ENCODE results near the gene FBXW7.

GRCh38 chr4:152352215-152352614 is 183.7 kb downstream of the FBXW7 start:
- TF ChIP-seq POLR2A (IDR thresholded peaks at IDR 0.05) = no peak
- TF ChIP-seq, protein P1, sequence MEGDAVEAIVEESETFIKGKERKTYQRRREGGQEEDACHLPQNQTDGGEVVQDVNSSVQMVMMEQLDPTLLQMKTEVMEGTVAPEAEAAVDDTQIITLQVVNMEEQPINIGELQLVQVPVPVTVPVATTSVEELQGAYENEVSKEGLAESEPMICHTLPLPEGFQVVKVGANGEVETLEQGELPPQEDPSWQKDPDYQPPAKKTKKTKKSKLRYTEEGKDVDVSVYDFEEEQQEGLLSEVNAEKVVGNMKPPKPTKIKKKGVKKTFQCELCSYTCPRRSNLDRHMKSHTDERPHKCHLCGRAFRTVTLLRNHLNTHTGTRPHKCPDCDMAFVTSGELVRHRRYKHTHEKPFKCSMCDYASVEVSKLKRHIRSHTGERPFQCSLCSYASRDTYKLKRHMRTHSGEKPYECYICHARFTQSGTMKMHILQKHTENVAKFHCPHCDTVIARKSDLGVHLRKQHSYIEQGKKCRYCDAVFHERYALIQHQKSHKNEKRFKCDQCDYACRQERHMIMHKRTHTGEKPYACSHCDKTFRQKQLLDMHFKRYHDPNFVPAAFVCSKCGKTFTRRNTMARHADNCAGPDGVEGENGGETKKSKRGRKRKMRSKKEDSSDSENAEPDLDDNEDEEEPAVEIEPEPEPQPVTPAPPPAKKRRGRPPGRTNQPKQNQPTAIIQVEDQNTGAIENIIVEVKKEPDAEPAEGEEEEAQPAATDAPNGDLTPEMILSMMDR (IDR thresholded peaks at IDR 0.05) = no peak

Measured in breast epithelium (tissue), 3 donors.